H1 (cell line): Measurements from ENCODE around the gene NOL4L. TPM values are rescaled to one million over a fixed set of nuclear protein-coding genes. Genes with fewer than 3 reads are reported as not detected.

Source experiments
- CTCF ChIA-PET: fragments of 300-600 bp; sonication (Branson Sonifier 250); formaldehyde crosslinking; loops from one replicate; lab custom pipeline; 2021; ENCODE audit not compliant: partially characterized antibody; lab: Charles Lee
- POLR2A ChIA-PET: fragments of 300-600 bp; sonication (Branson Sonifier 250); formaldehyde crosslinking; loops from one replicate; lab custom pipeline; 2021; ENCODE audit warnings: inconsistent platforms; ENCODE audit not compliant: partially characterized antibody; lab: Charles Lee
- DNase-seq, 2 experiments: peaks; one replicate each; pipeline versions ENCODE4 v3.0.0 to v3.0.0-alpha.2; 2010 to 2022; ENCODE audit warnings: low spot score in 2 of 2, low read depth in 1 of 2, mixed read lengths in 1 of 2
- FAIRE-seq: peaks from 2 replicates; lab custom pipeline; 2011; peaks lifted over from hg19 to GRCh38; lab: Jason Lieb, UNC
- H2AFZ ChIP-seq: 2 replicates; pipeline ENCODE4 v1.8.1; 2012; ENCODE audit warnings: low read length, inconsistent platforms
- H2AK5ac ChIP-seq: 2 replicates; pipeline ENCODE4 v1.6.1; 2013; ENCODE audit warnings: low read depth, low read length
- H2BK120ac ChIP-seq: replicated peaks from 2 replicates; pipeline ENCODE3; 2013; ENCODE audit warnings: low read depth, low read length, inconsistent platforms
- H2BK12ac ChIP-seq: 2 replicates; pipeline ENCODE4 v1.6.1; 2013; ENCODE audit warnings: low read depth, low read length
- H2BK15ac ChIP-seq: 2 replicates; pipeline ENCODE4 v1.6.1; 2013; ENCODE audit warnings: low read length
- H2BK20ac ChIP-seq: 2 replicates; pipeline ENCODE4 v1.6.1; 2013; ENCODE audit warnings: low read length
- H2BK5ac ChIP-seq: 2 replicates; pipeline ENCODE4 v1.6.1; 2013; ENCODE audit warnings: low read depth, low read length
- H3K14ac ChIP-seq: 2 replicates; pipeline ENCODE4 v1.6.1; 2013; ENCODE audit warnings: inconsistent platforms; ENCODE audit not compliant: insufficient read length
- H3K18ac ChIP-seq: 2 replicates; pipeline ENCODE4 v1.6.1; 2013; ENCODE audit warnings: low read length; ENCODE audit errors: extremely low read depth
- H3K23ac ChIP-seq: 2 replicates; pipeline ENCODE4 v1.6.1; 2013; ENCODE audit warnings: inconsistent platforms; ENCODE audit not compliant: insufficient read length
- H3K23me2 ChIP-seq: 2 replicates; pipeline ENCODE4 v1.6.1; 2013; ENCODE audit warnings: low read depth, low read length
- H3K27ac ChIP-seq: 2 replicates; pipeline ENCODE4 v1.6.1; 2011; ENCODE audit warnings: low read depth, low read length, inconsistent platforms
- H3K27me3 ChIP-seq, 4 experiments: replicated peaks in 1 of 4; 1 replicate in 1 of 4; 2 replicates in 3 of 4; pipeline versions ENCODE4 v1.6.1 to v1.8.1; 2011 to 2013; ENCODE audit warnings: low read length in 3 of 4, mild to moderate bottlenecking in 3 of 4, inconsistent platforms in 2 of 4, mixed read lengths in 2 of 4, moderate library complexity in 1 of 4; ENCODE audit not compliant: control insufficient read depth in 3 of 4, insufficient read depth in 3 of 4; ENCODE audit errors: extremely low read depth in 1 of 4
- H3K36me3 ChIP-seq, 4 experiments: 2 replicates each; pipeline versions ENCODE4 v1.6.1 to v1.8.1; 2011 to 2013; ENCODE audit warnings: mild to moderate bottlenecking in 4 of 4, low read length in 3 of 4, moderate library complexity in 2 of 4, control low read depth in 1 of 4, inconsistent platforms in 1 of 4; ENCODE audit not compliant: insufficient read depth in 4 of 4, control insufficient read depth in 2 of 4
- H3K4ac ChIP-seq: replicated peaks from 2 replicates; pipeline ENCODE3; 2013; ENCODE audit warnings: low read length, low read depth, mixed read lengths, inconsistent platforms; ENCODE audit not compliant: insufficient read length
- H3K4me1 ChIP-seq, 4 experiments: replicated peaks in 1 of 4; 1 replicate in 1 of 4; 2 replicates in 3 of 4; pipeline versions ENCODE4 v1.6.1 to v1.8.1; 2011 to 2013; ENCODE audit warnings: low read length in 3 of 4, inconsistent platforms in 2 of 4, mixed read lengths in 1 of 4; ENCODE audit not compliant: insufficient read depth in 4 of 4, control insufficient read depth in 3 of 4
- H3K4me2 ChIP-seq, 2 experiments: 2 replicates each; pipeline versions ENCODE4 v1.6.1 to v1.8.1; 2011 to 2013; ENCODE audit warnings: low read depth in 2 of 2, low read length in 2 of 2, control low read depth in 1 of 2, inconsistent platforms in 1 of 2, mild to moderate bottlenecking in 1 of 2; ENCODE audit not compliant: insufficient read depth in 1 of 2
- H3K4me3 ChIP-seq, 4 experiments: fragments of 200-600, 300-600 bp in 1 of 4; sonication (generic), shearing (Covaris generic), sonication (Bioruptor Twin) in 1 of 4; 2 replicates each; pipeline versions ENCODE4 v1.5.1 to v1.8.1; 2011 to 2016; ENCODE audit warnings: low read length in 4 of 4, low read depth in 3 of 4, control low read depth in 2 of 4, inconsistent platforms in 2 of 4, mild to moderate bottlenecking in 2 of 4, mixed read lengths in 1 of 4, moderate library complexity in 1 of 4; ENCODE audit not compliant: insufficient read depth in 2 of 4; ENCODE audit errors: extremely low read depth in 1 of 4
- H3K56ac ChIP-seq: replicated peaks from 2 replicates; pipeline ENCODE3; 2013; ENCODE audit warnings: low read depth, mild to moderate bottlenecking, mixed read lengths, low read length, inconsistent platforms; ENCODE audit not compliant: insufficient read length
- H3K79me1 ChIP-seq: 2 replicates; pipeline ENCODE4 v1.6.1; 2013; ENCODE audit warnings: low read depth, low read length, control low read depth
- H3K79me2 ChIP-seq, 2 experiments: 2 replicates each; pipeline versions ENCODE4 v1.6.1 to v1.8.1; 2012 to 2013; ENCODE audit warnings: low read length in 2 of 2, mild to moderate bottlenecking in 2 of 2, inconsistent platforms in 1 of 2; ENCODE audit not compliant: insufficient read depth in 2 of 2, control insufficient read depth in 1 of 2
- H3K9ac ChIP-seq, 4 experiments: replicated peaks in 1 of 4; 1 replicate in 1 of 4; 2 replicates in 3 of 4; pipeline versions ENCODE4 v1.6.1 to v1.8.1; 2011 to 2013; ENCODE audit warnings: low read depth in 3 of 4, low read length in 3 of 4, control low read depth in 2 of 4, mild to moderate bottlenecking in 2 of 4, moderate library complexity in 2 of 4, inconsistent platforms in 1 of 4; ENCODE audit errors: extremely low read depth in 1 of 4
- H3K9me3 ChIP-seq, 2 experiments: 2 replicates each; pipeline versions ENCODE4 v1.6.1 to v1.8.1; 2012 to 2013; ENCODE audit warnings: mild to moderate bottlenecking in 2 of 2, moderate library complexity in 2 of 2, control low read depth in 1 of 2, inconsistent platforms in 1 of 2, low read depth in 1 of 2, low read length in 1 of 2, mixed read lengths in 1 of 2; ENCODE audit not compliant: insufficient read depth in 2 of 2
- H4K20me1 ChIP-seq, 2 experiments: replicated peaks in 1 of 2; 2 replicates each; pipeline versions ENCODE3 to v1.8.1; 2011 to 2013; ENCODE audit warnings: inconsistent platforms in 2 of 2, low read length in 2 of 2, mild to moderate bottlenecking in 1 of 2; ENCODE audit not compliant: insufficient read depth in 2 of 2, control insufficient read depth in 1 of 2
- H4K5ac ChIP-seq: 2 replicates; pipeline ENCODE4 v1.6.1; 2013; ENCODE audit warnings: low read length, low read depth, mixed read lengths, inconsistent platforms; ENCODE audit not compliant: insufficient read length
- H4K8ac ChIP-seq: 2 replicates; pipeline ENCODE4 v1.8.0; 2013; ENCODE audit warnings: mild to moderate bottlenecking, moderate library complexity, low read length, inconsistent platforms; ENCODE audit not compliant: insufficient read depth; ENCODE audit errors: extremely low read depth
- H4K91ac ChIP-seq: replicated peaks from 2 replicates; pipeline ENCODE3; 2013; ENCODE audit warnings: low read length, mixed read lengths, inconsistent platforms; ENCODE audit not compliant: insufficient read length
- MAFK ChIP-seq: IDR thresholded peaks from 2 replicates; pipeline ENCODE4 v1.6.1; 2012; ENCODE audit warnings: low read depth, mild to moderate bottlenecking, improper control_type of control experiment, low read length
- RAD21 ChIP-seq, 2 experiments: IDR thresholded peaks in 1 of 2; conservative IDR thresholded peaks in 1 of 2; 2 replicates each; pipeline ENCODE4 v1.6.1; 2011; ENCODE audit warnings: low read depth in 2 of 2, low read length in 2 of 2, improper control_type of control experiment in 1 of 2, inconsistent platforms in 1 of 2, mild to moderate bottlenecking in 1 of 2, moderate library complexity in 1 of 2
- WGBS, 2 experiments: shearing (Covaris generic) in 1 of 2; methylation state at CpG; one replicate each; pipeline versions ENCODE4 v1.1.6 to v1.1.7; 2013 to 2015; ENCODE audit warnings: low lambda C conversion rate in 2 of 2, mixed read lengths in 2 of 2, inconsistent platforms in 1 of 2, low coverage in 1 of 2, missing lambda C conversion rate in 1 of 2; ENCODE audit not compliant: insufficient replicate concordance in 2 of 2, insufficient coverage in 1 of 2, insufficient read length in 1 of 2; ENCODE audit errors: extremely low coverage in 1 of 2, missing lambda C conversion rate in 1 of 2; 5-methylcytosine and 5-hydroxymethylcytosine counted together
- polyA plus RNA-seq, 7 experiments: library from polyadenylated mRNA; depleted of rRNA in 3 of 7; stranded (reverse) in 5 of 7; unstranded in 2 of 7; fragments of >200 nt in 5 of 7; fragments of 200-250 nt in 2 of 7; gene quantifications; 1 replicate in 5 of 7; 2 replicates in 1 of 7; 4 replicates in 1 of 7; pipeline versions ENCODE4 v1.2.1 to v1.2.3, GENCODE V29; 2011 to 2013; ENCODE audit warnings: missing spikeins in 2 of 7, mixed read lengths in 2 of 7
- total RNA-seq: library from RNA; stranded (reverse); fragmentation: NEBNext Ultra II Directional; extraction: Animal tissue kit (Norgen Biotek cat#: 25700); gene quantifications from 2 replicates; pipeline ENCODE4 v1.2.1, GENCODE V29; 2021

NOL4L gene
- total and polyA plus RNA-seq, 2 of the 8 experiments (the other 6 are each of a cell fraction or from before 2014, with no cell fraction given), result 15.3 to 23.7 TPM

DNA sequence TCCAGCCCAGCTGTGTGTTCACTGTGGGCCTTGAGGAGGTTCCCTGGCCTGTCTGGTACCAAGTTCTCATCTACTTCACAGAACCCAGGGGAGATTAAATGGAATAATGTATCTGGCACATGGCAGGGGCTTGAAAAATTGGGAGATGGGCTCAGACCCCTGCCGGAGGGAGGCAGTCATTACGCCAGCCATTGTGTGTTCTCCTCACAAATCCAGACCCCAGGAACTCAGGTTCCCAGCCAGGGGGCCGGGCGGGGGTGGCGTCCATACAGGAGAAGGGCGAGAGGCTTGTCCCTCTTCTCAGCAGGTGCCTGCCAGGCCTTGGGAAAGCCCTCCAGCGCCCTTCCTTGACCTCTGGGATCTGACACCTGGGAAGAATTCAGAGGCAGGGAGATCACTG lies 8.1 kb downstream of the NOL4L start:
- Histone ChIP-seq H3K27me3 (peaks cover 0 to 7% (median 3%) of the 10 kb centered on the region in 4 experiments; a peak in 5 of 7 replicates), H3K79me2 (no peaks in the 10 kb centered on the region), H2BK120ac (no peak overlapping the region), H3K14ac (no peak overlapping the region), H2BK20ac (no peak overlapping the region), H3K36me3 (no peaks in the 10 kb centered on the region), H3K4me3 (no peak overlapping the region), H2BK12ac (0 out of 2 replicates have a peak overlapping the region, but pooled peaks have one; percentile 23), H3K79me1 (peaks cover 2% of the 10 kb centered on the region; the same call in 1 of the 2 replicates), H4K20me1 (no peaks in the 10 kb centered on the region), H2BK15ac (no peak overlapping the region), H3K27ac (no peak overlapping the region), H2BK5ac (no peak overlapping the region), H3K18ac (no peak overlapping the region), H3K56ac (no peak overlapping the region), H4K5ac (no peak overlapping the region), H4K91ac (no peak overlapping the region), H4K8ac (no peak overlapping the region; the same call in 1 of the 2 replicates), H2AFZ (no peak overlapping the region), H3K4me2 (no peak overlapping the region), H3K9ac (no peak overlapping the region), H2AK5ac (no peak overlapping the region), H3K4me1 (peaks cover 0 to 23% (median 3%) of the 10 kb centered on the region in 4 experiments; a peak in 6 of 7 replicates), H3K23me2 (peaks cover 3% of the 10 kb centered on the region; the same call in 1 of the 2 replicates), H3K9me3 (no peaks in the 10 kb centered on the region), H3K4ac (no peak overlapping the region), H3K23ac (no peak overlapping the region)
- ChIA-PET POLR2A (interaction anchor here (0.9 kb wide), 1 partner anchor 13 kb away, joined by 5 read pairs; no protein-coding TSS in a partner anchor), CTCF (interaction anchor here (0.9 to 1.9 kb wide), 12 partner anchors 10 to 305 kb away, joined by 3 to 7 read pairs (median 4); no protein-coding TSS in a partner anchor)
- DNase-seq, result no peak
- no peak for FAIRE-seq
- 70% methylated on average over 7 of the region's 7 CpGs; no CpG with 5 or more reads in 1 of the 2 experiments for WGBS, 2 experiments
- 0 out of 4 replicates have a peak, but pooled peaks of 1 of the 2 experiments have one; percentile 8 for TF ChIP-seq RAD21 (IDR thresholded peaks at IDR 0.05 in 1 of 2, conservative IDR thresholded peaks at IDR 0.05 in 1 of 2; ENCODE audit: low read depth in 2 of 2, low read length in 2 of 2)
- no peak for TF ChIP-seq MAFK
